ENCODE measurements around the gene ISM1. TPM values are rescaled to one million over a fixed set of nuclear protein-coding genes. Genes with fewer than 3 reads are reported as not detected.
A peak's percentile ranks its signal among the peaks of the same experiment; 100 is the strongest.

ISM1 gene
- total RNA-seq, 2 donors from 2014 or later, result 0.23 to 0.58 TPM

GRCh38 chr20:13207016-13207415, 14.1 kb upstream of the ISM1 start:
- ATAC-seq (replicated peaks in 1 of 2), result no peak
- Mint-ChIP-seq H3K4me3 (no peak overlapping the region), H3K9me3 (no peaks in the 10 kb centered on the region), H3K36me3 (ENCODE audit: insufficient read depth in 2 of 2) (no peaks in the 10 kb centered on the region), H3K4me1 (ENCODE audit: low read depth) (peaks cover 4% of the 10 kb centered on the region), H3K27ac (no peak overlapping the region), H3K27me3 (ENCODE audit: low read depth) (peaks cover 8% of the 10 kb centered on the region)
- no peak for DNase-seq

GRCh38 chr20:13211956-13212618, 9.0 kb upstream of the ISM1 start:
- Mint-ChIP-seq H3K4me3 (no peak overlapping the region), H3K27ac (no peak overlapping the region), H3K36me3 (ENCODE audit: insufficient read depth in 2 of 2) (no peaks in the 10 kb centered on the region), H3K9me3 (no peaks in the 10 kb centered on the region), H3K27me3 (ENCODE audit: low read depth) (peaks cover 55% of the 10 kb centered on the region), H3K4me1 (ENCODE audit: low read depth) (peaks cover 25% of the 10 kb centered on the region)
- ATAC-seq (replicated peaks in 1 of 2) (no peak), DNase-seq (no peak)

- Mint-ChIP-seq H3K4me3 (no peak overlapping the region), H3K9me3 (no peaks in the 10 kb centered on the region), H3K27me3 (ENCODE audit: low read depth) (peaks cover 62% of the 10 kb centered on the region), H3K4me1 (ENCODE audit: low read depth) (peaks cover 25% of the 10 kb centered on the region), H3K27ac (no peak overlapping the region), H3K36me3 (ENCODE audit: insufficient read depth in 2 of 2) (no peaks in the 10 kb centered on the region)
- peak; percentile 96 to 97 for ATAC-seq (replicated peaks in 1 of 2)
- peak; percentile 28 to 42 for DNase-seq
These were observed 8.3 kb upstream of the ISM1 start for GRCh38 chr20:13212750-13213149.

GRCh38 chr20:13213335-13213734, 7.7 kb upstream of the ISM1 start:
- ATAC-seq (replicated peaks in 1 of 2) (no peak), DNase-seq (no peak)
- H3K27ac Mint-ChIP-seq, result no peak overlapping the region
- H3K36me3 Mint-ChIP-seq (ENCODE audit: insufficient read depth in 2 of 2), result no peaks in the 10 kb centered on the region
- peaks cover 68% of the 10 kb centered on the region for H3K27me3 Mint-ChIP-seq (ENCODE audit: low read depth)
- H3K4me3 Mint-ChIP-seq, result no peak overlapping the region
- H3K9me3 Mint-ChIP-seq, result no peaks in the 10 kb centered on the region
- peaks cover 25% of the 10 kb centered on the region for H3K4me1 Mint-ChIP-seq (ENCODE audit: low read depth)

- Mint-ChIP-seq H3K4me1 (ENCODE audit: low read depth) (peaks cover 30% of the 10 kb centered on the region), H3K36me3 (ENCODE audit: insufficient read depth in 2 of 2) (no peaks in the 10 kb centered on the region), H3K27me3 (ENCODE audit: low read depth) (peaks cover 81% of the 10 kb centered on the region), H3K27ac (no peak overlapping the region), H3K4me3 (no peak overlapping the region), H3K9me3 (no peaks in the 10 kb centered on the region)
- ATAC-seq (replicated peaks in 1 of 2) (no peak), DNase-seq (no peak)
These were observed 4.5 kb upstream of the ISM1 start for GRCh38 chr20:13216533-13216932.

- H3K36me3 Mint-ChIP-seq (ENCODE audit: insufficient read depth in 2 of 2), result no peaks in the 10 kb centered on the region
- ATAC-seq (replicated peaks in 1 of 2), result no peak
- peaks cover 68% of the 10 kb centered on the region for H3K27me3 Mint-ChIP-seq (ENCODE audit: low read depth)
These were observed 1.5 kb upstream of the ISM1 start for GRCh38 chr20:13219327-13220193.

GRCh38 chr20:13220194-13220903, 725 bp upstream of the ISM1 start:
- Mint-ChIP-seq H3K27ac (no peak overlapping the region), H3K4me1 (ENCODE audit: low read depth) (peaks cover 15% of the 10 kb centered on the region), H3K27me3 (ENCODE audit: low read depth) (peaks cover 60% of the 10 kb centered on the region), H3K4me3 (peak overlapping the region; percentile 83 to 84), H3K36me3 (ENCODE audit: insufficient read depth in 2 of 2) (no peaks in the 10 kb centered on the region), H3K9me3 (no peaks in the 10 kb centered on the region)
- ATAC-seq (replicated peaks in 1 of 2) (peak; percentile 24 to 35), DNase-seq (peak; percentile 31 to 36)

More at GRCh38 chr20:13219327-13220193, 1.5 kb upstream of the ISM1 start:
- H3K4me1 Mint-ChIP-seq (ENCODE audit: low read depth), result peaks cover 17% of the 10 kb centered on the region
- peak overlapping the region; percentile 83 to 84 for H3K4me3 Mint-ChIP-seq
- no peak overlapping the region for H3K27ac Mint-ChIP-seq
- DNase-seq, result no peak
- H3K9me3 Mint-ChIP-seq, result no peaks in the 10 kb centered on the region

- ATAC-seq (replicated peaks in 1 of 2) (peak; percentile 54 to 64), DNase-seq (no peak)
- H3K27me3 Mint-ChIP-seq (ENCODE audit: low read depth), result peaks cover 51% of the 10 kb centered on the region
- no peaks in the 10 kb centered on the region for H3K9me3 Mint-ChIP-seq
- no peak overlapping the region for H3K27ac Mint-ChIP-seq
- peak overlapping the region in 1 of 2 donors; percentile 83 for H3K4me3 Mint-ChIP-seq
- H3K4me1 Mint-ChIP-seq (ENCODE audit: low read depth), result peaks cover 15% of the 10 kb centered on the region
- peaks cover 0 to 3% of the 10 kb centered on the region in 2 donors for H3K36me3 Mint-ChIP-seq (ENCODE audit: insufficient read depth in 2 of 2)
These were observed 219 bp downstream of the ISM1 start for GRCh38 chr20:13221313-13221672.

GRCh38 chr20:13221673-13222318, 722 bp downstream of the ISM1 start:
- Mint-ChIP-seq H3K27ac (no peak overlapping the region), H3K27me3 (ENCODE audit: low read depth) (peaks cover 46% of the 10 kb centered on the region), H3K4me3 (peak overlapping the region; percentile 82 to 85), H3K9me3 (peaks cover 0 to 3% of the 10 kb centered on the region in 2 donors), H3K36me3 (ENCODE audit: insufficient read depth in 2 of 2) (peaks cover 3 to 7% of the 10 kb centered on the region in 2 donors), H3K4me1 (ENCODE audit: low read depth) (peaks cover 15% of the 10 kb centered on the region)
- DNase-seq (peak; percentile 74 to 79), ATAC-seq (replicated peaks in 1 of 2) (peak; percentile 88 to 90)

- Mint-ChIP-seq H3K9me3 (peaks cover 0 to 3% of the 10 kb centered on the region in 2 donors), H3K27ac (no peak overlapping the region), H3K36me3 (ENCODE audit: insufficient read depth in 2 of 2) (peaks cover 3 to 9% of the 10 kb centered on the region in 2 donors), H3K4me3 (peak overlapping the region; percentile 82 to 85), H3K27me3 (ENCODE audit: low read depth) (peaks cover 40% of the 10 kb centered on the region), H3K4me1 (ENCODE audit: low read depth) (peaks cover 15% of the 10 kb centered on the region)
- no peak for ATAC-seq (replicated peaks in 1 of 2)
- no peak for DNase-seq
These were observed 1.2 kb downstream of the ISM1 start for GRCh38 chr20:13222319-13222716.

- peaks cover 0 to 3% of the 10 kb centered on the region in 2 donors for H3K9me3 Mint-ChIP-seq
- H3K4me3 Mint-ChIP-seq, result no peak overlapping the region
- no peak for ATAC-seq (replicated peaks in 1 of 2)
- DNase-seq, result no peak
- peaks cover 5 to 15% of the 10 kb centered on the region in 2 donors for H3K36me3 Mint-ChIP-seq (ENCODE audit: insufficient read depth in 2 of 2)
- no peak overlapping the region for H3K27ac Mint-ChIP-seq
- H3K4me1 Mint-ChIP-seq (ENCODE audit: low read depth), result peaks cover 22% of the 10 kb centered on the region
- H3K27me3 Mint-ChIP-seq (ENCODE audit: low read depth), result peaks cover 24% of the 10 kb centered on the region
These were observed 2.9 kb downstream of the ISM1 start for GRCh38 chr20:13223736-13224520.

- no peak for DNase-seq
- Mint-ChIP-seq H3K9me3 (peaks cover 0 to 3% of the 10 kb centered on the region in 2 donors), H3K4me3 (no peak overlapping the region), H3K4me1 (ENCODE audit: low read depth) (peaks cover 41% of the 10 kb centered on the region), H3K27ac (no peak overlapping the region), H3K27me3 (ENCODE audit: low read depth) (peaks cover 12% of the 10 kb centered on the region), H3K36me3 (ENCODE audit: insufficient read depth in 2 of 2) (peaks cover 7 to 17% of the 10 kb centered on the region in 2 donors)
- no peak for ATAC-seq (replicated peaks in 1 of 2)
These were observed 5.3 kb downstream of the ISM1 start for GRCh38 chr20:13226367-13226766.

All from activated T-cell treated with anti-CD3 and anti-CD28 coated beads, Interleukin-2, amount 50 U/mL, for 72 hours (primary cell).